Spleen (tissue), 7 donors: ENCODE data around the gene PILRB.

ENCODE experiments used
- CTCF ChIP-seq, 11 experiments: fragments of 200-600 bp in 7 of 11; fragments of 450-650 bp in 4 of 11; sonication (generic) in 4 of 11; IDR thresholded peaks in 8 of 11; conservative IDR thresholded peaks in 3 of 11; 1 replicate in 7 of 11; 2 replicates in 4 of 11; pipeline versions ENCODE4 v1.4.0 to v1.8.0; 2016 to 2021; ENCODE audit warnings: antibody characterized with exemption in 11 of 11, inconsistent platforms in 4 of 11, mild to moderate bottlenecking in 1 of 11
- POLR2A ChIP-seq, 3 donors: fragments of 450-650 bp; IDR thresholded peaks; one replicate each; pipeline ENCODE4 v1.5.1; 2017; ENCODE audit warnings: antibody characterized with exemption in 3 of 3, mild to moderate bottlenecking in 1 of 3
- POLR2AphosphoS5 ChIP-seq, 3 donors: sonication (generic); formaldehyde crosslinking; IDR thresholded peaks; one replicate each; pipeline ENCODE4 v1.5.1; 2017; ENCODE audit warnings: antibody characterized with exemption in 3 of 3
- donor health status: DM: no; HTN: no; CAD: no; lungs with moderate emphysema.
- donor health status: DM: no; HTN: no; CAD: no.
- donor health status: DM: no; HTN: no; CAD: no.

GRCh38 chr7:100358857-100359212 lies 918 bp downstream of the PILRB start:
- TF ChIP-seq CTCF (IDR thresholded peaks at IDR 0.05 in 8 of 11, conservative IDR thresholded peaks at IDR 0.05 in 3 of 11) (no peak), POLR2A (IDR thresholded peaks at IDR 0.05) (no peak), POLR2AphosphoS5 (IDR thresholded peaks at IDR 0.05) (no peak)
